Measurements from ENCODE around the gene PODXL2.
A peak's percentile ranks its signal among the peaks of the same experiment; 100 is the strongest.
"Not testable (repeated sequence)": the region's sequence is repeated elsewhere in the genome, so short reads cannot be mapped to it uniquely, and the experiment has no call there.

PODXL2 gene
- 2.7 to 3.9 reads per million in 2 donors for total RNA-seq

GRCh38 chr3:127628788-127629466 is at the start of gene PODXL2:
Gene PODXL2, plus strand, starts transcription at chr3:127629185. Its CDS starts 35 bp downstream, at chr3:127629220.
- peak; percentile 22 for DNase-seq

- no peak for DNase-seq
Measured at GRCh38 chr3:127580327-127581060, 48.5 kb upstream of the PODXL2 start.

- DNase-seq, result no peak
Measured at GRCh38 chr3:127584734-127585133, 44.3 kb upstream of the PODXL2 start.

GRCh38 chr3:127585163-127585812 is 43.7 kb upstream of the PODXL2 start:
- DNase-seq, result no peak

GRCh38 chr3:127585813-127586413 is 43.1 kb upstream of the PODXL2 start:
- DNase-seq, result no peak

GRCh38 chr3:127587876-127588275 is 41.1 kb upstream of the PODXL2 start:
- DNase-seq, result no peak

- DNase-seq, result no peak
Measured at GRCh38 chr3:127588806-127589577, 40.0 kb upstream of the PODXL2 start.

- peak; percentile 32 for DNase-seq
Measured at GRCh38 chr3:127589600-127590281, 39.2 kb upstream of the PODXL2 start.

- DNase-seq, result peak; percentile 32
Measured at GRCh38 chr3:127590282-127590592, 38.7 kb upstream of the PODXL2 start.

GRCh38 chr3:127590593-127591465 is 38.2 kb upstream of the PODXL2 start, which contains the start of gene TPRA1:
Gene TPRA1, minus strand, starts transcription at chr3:127590733. Its CDS starts 10,587 bp downstream, at chr3:127580146.
- peak; percentile 59 for DNase-seq

- no peak for DNase-seq
Measured at GRCh38 chr3:127593178-127593577, 35.8 kb upstream of the PODXL2 start.

GRCh38 chr3:127595303-127595702 is 33.7 kb upstream of the PODXL2 start:
- DNase-seq, result no peak

- DNase-seq, result no peak
Measured at GRCh38 chr3:127597020-127597771, 31.8 kb upstream of the PODXL2 start.

- no peak for DNase-seq
Measured at GRCh38 chr3:127598841-127599570, 30.0 kb upstream of the PODXL2 start.

GRCh38 chr3:127600749-127601456 is 28.1 kb upstream of the PODXL2 start:
- no peak for DNase-seq

GRCh38 chr3:127604035-127604434 is 24.9 kb upstream of the PODXL2 start:
- no peak for DNase-seq

- DNase-seq, result no peak
Measured at GRCh38 chr3:127604546-127605165, 24.3 kb upstream of the PODXL2 start.

GRCh38 chr3:127605547-127605946 is 23.4 kb upstream of the PODXL2 start:
- not testable (repeated sequence) for DNase-seq

All from activated gamma-delta T cell (primary cell).